SK-N-SH (cell line): ENCODE results near the gene ERC1.

Source experiments
- ELF1 ChIP-seq: IDR thresholded peaks from 2 replicates; pipeline ENCODE4 v1.4.0; 2012
- FOXJ3 ChIP-seq: sonication (generic); formaldehyde crosslinking; IDR thresholded peaks from 2 replicates; pipeline ENCODE4 v1.5.1; 2020; ENCODE audit warnings: mild to moderate bottlenecking, missing genetic modification reagents
- JUND ChIP-seq: IDR thresholded peaks from 2 replicates; pipeline ENCODE4 v1.4.0; 2012
- MEF2A ChIP-seq: IDR thresholded peaks from 2 replicates; pipeline ENCODE4 v1.4.0; 2012; ENCODE audit warnings: low read depth, borderline replicate concordance
- RAD21 ChIP-seq: IDR thresholded peaks from 2 replicates; pipeline ENCODE4 v1.6.1; 2012; ENCODE audit warnings: mild to moderate bottlenecking, low read length
- RCOR1 ChIP-seq: fragments of 150-350 bp; IDR thresholded peaks from 2 replicates; pipeline ENCODE4 v1.6.1; 2017; ENCODE audit warnings: antibody characterized with exemption, low read length
- TF ChIP-seq, protein P1 (sequence below): IDR thresholded peaks from 2 replicates; pipeline ENCODE4 v1.4.0; 2012; ENCODE audit warnings: low read depth
- TF ChIP-seq, protein P2 (sequence below): fragments of 200-600 bp; sonication (generic); IDR thresholded peaks from 2 replicates; pipeline ENCODE4 v1.6.1; 2017; ENCODE audit warnings: antibody characterized with exemption, mild to moderate bottlenecking, moderate library complexity
- TF ChIP-seq, protein P3 (sequence below): IDR thresholded peaks from 2 replicates; pipeline ENCODE4 v1.4.0; 2012; ENCODE audit warnings: low read depth, borderline replicate concordance

DNA sequence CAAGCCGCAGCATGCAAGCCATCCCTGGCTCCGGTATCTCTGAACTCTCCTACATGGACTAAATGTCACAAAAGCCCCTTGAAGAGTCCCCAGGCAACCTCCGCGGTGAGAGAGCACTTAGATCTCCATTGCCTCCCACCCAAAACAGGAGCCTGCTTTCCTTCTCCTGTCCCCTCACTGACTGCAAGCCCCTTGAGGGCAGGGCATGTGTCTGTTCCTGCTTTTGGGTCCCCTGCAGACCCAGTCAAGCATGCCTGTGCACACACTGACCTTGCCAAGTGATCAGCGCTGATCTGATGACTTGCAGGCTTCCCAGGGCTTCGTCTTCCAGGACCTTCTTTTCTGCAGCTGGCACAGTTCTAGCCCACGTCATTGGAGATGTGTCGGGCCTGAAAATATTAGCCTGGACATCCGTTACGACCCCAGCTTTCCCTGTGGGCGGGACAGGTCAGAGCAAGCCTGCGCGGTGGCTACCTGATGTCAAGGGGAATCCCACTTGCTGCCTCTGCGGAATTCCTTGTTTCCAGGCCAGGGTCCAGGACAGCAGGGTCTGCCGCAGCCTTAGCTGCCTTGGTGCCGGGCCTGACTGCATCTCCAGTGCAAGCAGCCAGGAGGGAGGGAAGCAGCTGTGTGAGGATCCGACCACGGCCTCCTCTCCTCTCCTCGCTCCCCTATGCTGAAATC is 510.8 kb downstream of the ERC1 start:
- TF ChIP-seq, protein P1, sequence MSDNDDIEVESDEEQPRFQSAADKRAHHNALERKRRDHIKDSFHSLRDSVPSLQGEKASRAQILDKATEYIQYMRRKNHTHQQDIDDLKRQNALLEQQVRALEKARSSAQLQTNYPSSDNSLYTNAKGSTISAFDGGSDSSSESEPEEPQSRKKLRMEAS: no peak
- TF ChIP-seq RCOR1: no peak
- TF ChIP-seq, protein P2, sequence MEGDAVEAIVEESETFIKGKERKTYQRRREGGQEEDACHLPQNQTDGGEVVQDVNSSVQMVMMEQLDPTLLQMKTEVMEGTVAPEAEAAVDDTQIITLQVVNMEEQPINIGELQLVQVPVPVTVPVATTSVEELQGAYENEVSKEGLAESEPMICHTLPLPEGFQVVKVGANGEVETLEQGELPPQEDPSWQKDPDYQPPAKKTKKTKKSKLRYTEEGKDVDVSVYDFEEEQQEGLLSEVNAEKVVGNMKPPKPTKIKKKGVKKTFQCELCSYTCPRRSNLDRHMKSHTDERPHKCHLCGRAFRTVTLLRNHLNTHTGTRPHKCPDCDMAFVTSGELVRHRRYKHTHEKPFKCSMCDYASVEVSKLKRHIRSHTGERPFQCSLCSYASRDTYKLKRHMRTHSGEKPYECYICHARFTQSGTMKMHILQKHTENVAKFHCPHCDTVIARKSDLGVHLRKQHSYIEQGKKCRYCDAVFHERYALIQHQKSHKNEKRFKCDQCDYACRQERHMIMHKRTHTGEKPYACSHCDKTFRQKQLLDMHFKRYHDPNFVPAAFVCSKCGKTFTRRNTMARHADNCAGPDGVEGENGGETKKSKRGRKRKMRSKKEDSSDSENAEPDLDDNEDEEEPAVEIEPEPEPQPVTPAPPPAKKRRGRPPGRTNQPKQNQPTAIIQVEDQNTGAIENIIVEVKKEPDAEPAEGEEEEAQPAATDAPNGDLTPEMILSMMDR: no peak
- no peak for TF ChIP-seq JUND
- TF ChIP-seq, protein P3, sequence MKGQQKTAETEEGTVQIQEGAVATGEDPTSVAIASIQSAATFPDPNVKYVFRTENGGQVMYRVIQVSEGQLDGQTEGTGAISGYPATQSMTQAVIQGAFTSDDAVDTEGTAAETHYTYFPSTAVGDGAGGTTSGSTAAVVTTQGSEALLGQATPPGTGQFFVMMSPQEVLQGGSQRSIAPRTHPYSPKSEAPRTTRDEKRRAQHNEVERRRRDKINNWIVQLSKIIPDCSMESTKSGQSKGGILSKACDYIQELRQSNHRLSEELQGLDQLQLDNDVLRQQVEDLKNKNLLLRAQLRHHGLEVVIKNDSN: no peak
- no peak for TF ChIP-seq FOXJ3 (CRISPR knock-in tag)
- TF ChIP-seq ELF1: no peak
- TF ChIP-seq MEF2A: no peak
- TF ChIP-seq RAD21: no peak
